Liver (tissue), 9 donors: Measurements from ENCODE around the gene LRRN2. TPM values are rescaled to one million over a fixed set of nuclear protein-coding genes. Genes with fewer than 3 reads are reported as not detected.

Experiments
- DNase-seq: peaks from one replicate; pipeline ENCODE4 v3.0.0-alpha.2; 2017; ENCODE audit warnings: low spot score
- H3K27ac ChIP-seq, 2 donors: one replicate each; pipeline ENCODE4 v1.7.0; 2013; ENCODE audit warnings: inconsistent platforms in 2 of 2, low read length in 2 of 2, control low read depth in 1 of 2, low read depth in 1 of 2, mild to moderate bottlenecking in 1 of 2
- H3K27me3 ChIP-seq, 4 donors: one replicate each; pipeline versions ENCODE4 v1.6.1 to v1.7.0; 2013; ENCODE audit warnings: low read length in 3 of 4, inconsistent platforms in 1 of 4, mild to moderate bottlenecking in 1 of 4, moderate library complexity in 1 of 4; ENCODE audit not compliant: control insufficient read depth in 4 of 4, insufficient read depth in 4 of 4
- H3K36me3 ChIP-seq, 4 donors: one replicate each; pipeline versions ENCODE4 v1.6.1 to v1.7.0; 2013; ENCODE audit warnings: low read length in 3 of 4, mild to moderate bottlenecking in 3 of 4, low read depth in 1 of 4, moderate library complexity in 1 of 4; ENCODE audit not compliant: control insufficient read depth in 4 of 4, insufficient read depth in 3 of 4
- H3K4me1 ChIP-seq, 4 donors: one replicate each; pipeline versions ENCODE4 v1.6.1 to v1.7.0; 2013; ENCODE audit warnings: low read length in 3 of 4, mild to moderate bottlenecking in 3 of 4, moderate library complexity in 1 of 4; ENCODE audit not compliant: control insufficient read depth in 4 of 4, insufficient read depth in 4 of 4
- H3K4me3 ChIP-seq, 3 donors: one replicate each; pipeline versions ENCODE4 v1.6.1 to v1.7.0; 2013; ENCODE audit warnings: low read length in 3 of 3, control low read depth in 1 of 3, low read depth in 1 of 3, mild to moderate bottlenecking in 1 of 3
- H3K9ac ChIP-seq, 2 donors: one replicate each; pipeline ENCODE4 v1.7.0; 2013; ENCODE audit warnings: low read length in 2 of 2, mild to moderate bottlenecking in 2 of 2, moderate library complexity in 2 of 2, control low read depth in 1 of 2, low read depth in 1 of 2
- H3K9me3 ChIP-seq, 4 donors: one replicate each; pipeline versions ENCODE4 v1.6.1 to v1.7.0; 2013; ENCODE audit warnings: low read length in 3 of 4; ENCODE audit not compliant: control insufficient read depth in 4 of 4
- ATF3 ChIP-seq: IDR thresholded peaks from 2 replicates; pipeline ENCODE4 v1.6.1; 2016; ENCODE audit warnings: antibody characterized with exemption
- EGR1 ChIP-seq, 2 donors: IDR thresholded peaks; 2 replicates each; pipeline ENCODE4 v1.6.1; 2016 to 2018; ENCODE audit warnings: antibody characterized with exemption in 2 of 2, low read depth in 2 of 2
- FOXA1 ChIP-seq: IDR thresholded peaks from 2 replicates; pipeline ENCODE4 v1.6.1; 2016; ENCODE audit warnings: antibody characterized with exemption
- FOXA2 ChIP-seq: IDR thresholded peaks from 2 replicates; pipeline ENCODE4 v1.6.1; 2016; ENCODE audit warnings: antibody characterized with exemption
- GABPA ChIP-seq, 2 donors: IDR thresholded peaks in 1 of 2; conservative IDR thresholded peaks in 1 of 2; 2 replicates each; pipeline ENCODE4 v1.6.1; 2016; ENCODE audit warnings: antibody characterized with exemption in 2 of 2, mild to moderate bottlenecking in 1 of 2, moderate library complexity in 1 of 2
- HNF4A ChIP-seq, 2 donors: conservative IDR thresholded peaks; 2 replicates each; pipeline ENCODE4 v1.6.1; 2016; ENCODE audit warnings: antibody characterized with exemption in 2 of 2, mild to moderate bottlenecking in 2 of 2
- HNF4G ChIP-seq: IDR thresholded peaks from 2 replicates; pipeline ENCODE4 v1.6.1; 2016; ENCODE audit warnings: antibody characterized with exemption
- JUND ChIP-seq, 2 donors: IDR thresholded peaks; 2 replicates each; pipeline ENCODE4 v1.6.1; 2016; ENCODE audit warnings: antibody characterized with exemption in 2 of 2
- NR2F2 ChIP-seq: IDR thresholded peaks from 2 replicates; pipeline ENCODE4 v1.6.1; 2016; ENCODE audit warnings: antibody characterized with exemption
- RAD21 ChIP-seq, 2 donors: IDR thresholded peaks; 2 replicates each; pipeline ENCODE4 v1.6.1; 2016; ENCODE audit warnings: antibody characterized with exemption in 2 of 2, mild to moderate bottlenecking in 2 of 2
- RXRA ChIP-seq, 2 donors: IDR thresholded peaks; 2 replicates each; pipeline ENCODE4 v1.6.1; 2017 to 2018; ENCODE audit warnings: antibody characterized with exemption in 2 of 2, mild to moderate bottlenecking in 1 of 2
- SP1 ChIP-seq: IDR thresholded peaks from 2 replicates; pipeline ENCODE4 v1.6.1; 2018; ENCODE audit warnings: antibody characterized with exemption, mild to moderate bottlenecking
- TAF1 ChIP-seq: conservative IDR thresholded peaks from 2 replicates; pipeline ENCODE4 v1.6.1; 2016; ENCODE audit warnings: antibody characterized with exemption, mild to moderate bottlenecking
- YY1 ChIP-seq: IDR thresholded peaks from 2 replicates; pipeline ENCODE4 v1.6.1; 2016; ENCODE audit warnings: antibody characterized with exemption, mild to moderate bottlenecking
- ZBTB33 ChIP-seq: IDR thresholded peaks from 2 replicates; pipeline ENCODE4 v1.6.1; 2016; ENCODE audit warnings: antibody characterized with exemption
- WGBS: extraction: QIAGEN DNeasy Blood & Tissue Kit; methylation state at CpG from one replicate; pipeline ENCODE4 v1.1.7; 2013; 5-methylcytosine and 5-hydroxymethylcytosine counted together
- polyA plus RNA-seq, 2 donors: library from polyadenylated mRNA; stranded (reverse) in 1 of 2; unstranded in 1 of 2; fragments of 200-250 nt in 1 of 2; fragments of >200 nt in 1 of 2; fragmentation: Nextera tagmentation in 1 of 2; extraction: Ambion mirVana in 1 of 2; gene quantifications; one replicate each; pipeline versions ENCODE4 v1.2.1 to v1.2.3, GENCODE V29; 2013 to 2015
- total RNA-seq, 2 donors: library from RNA; depleted of rRNA; stranded (reverse); fragments of >200 nt; gene quantifications; one replicate each; pipeline ENCODE4 v1.2.3, GENCODE V29; 2014
- TF ChIP-seq, protein P1 (sequence below): IDR thresholded peaks from 2 replicates; pipeline ENCODE4 v1.6.1; 2016; ENCODE audit warnings: antibody characterized with exemption, mild to moderate bottlenecking
- TF ChIP-seq, protein P2 (sequence below): fragments of 150-350 bp; IDR thresholded peaks from 2 replicates; pipeline ENCODE4 v1.5.1; 2017; ENCODE audit warnings: improper control_type of control experiment, low read depth, low read length; ENCODE audit not compliant: missing input control
- TF ChIP-seq, protein P3 (sequence below): IDR thresholded peaks from 2 replicates; pipeline ENCODE4 v1.6.1; 2016; ENCODE audit warnings: antibody characterized with exemption
- donor health status: healthy.
- donor health status: healthy.
- donor health status: healthy.
- donor health status: healthy.
- donor health status: healthy.

LRRN2 gene
- total and polyA plus RNA-seq, 4 donors: 0.13 to 2.8 (median 0.28) TPM

DNA sequence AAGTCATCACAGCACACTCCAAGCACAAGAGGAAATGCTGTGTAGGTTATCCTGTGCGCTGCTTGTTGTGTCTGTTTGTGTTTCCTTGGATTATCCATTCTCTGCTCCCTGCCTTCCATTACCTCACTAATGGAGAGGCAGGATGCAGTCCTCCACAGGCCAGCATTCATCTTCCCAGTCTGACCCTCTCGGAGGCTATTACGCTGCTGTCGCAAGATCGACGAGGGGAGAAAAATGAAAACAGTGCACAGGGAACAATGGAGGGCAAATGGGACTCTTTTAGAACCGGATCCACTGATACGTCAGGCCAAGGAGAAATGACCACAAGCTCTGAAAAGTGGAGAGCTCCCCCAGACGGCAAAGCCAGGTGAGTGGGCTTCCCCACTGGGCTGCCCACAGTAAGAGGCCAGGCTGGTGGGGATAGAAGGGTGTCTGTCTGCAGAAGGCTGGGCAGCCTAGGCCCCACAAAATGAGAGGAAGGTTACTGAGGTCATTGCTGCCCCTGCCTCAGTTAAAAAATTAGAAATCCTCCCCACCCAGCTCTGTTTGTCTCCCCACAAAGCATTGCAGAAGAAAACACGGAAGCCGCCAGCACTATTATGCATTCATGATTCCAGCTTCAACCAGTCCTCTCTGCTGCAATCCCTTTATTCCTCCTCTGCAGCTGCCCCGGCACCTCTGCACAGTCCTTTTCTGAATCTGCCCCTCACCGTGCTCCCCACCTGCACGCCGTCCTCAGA, 21.7 kb downstream of the LRRN2 start:
- 80% methylated on average over 15 of the region's 15 CpGs for WGBS
- TF ChIP-seq EGR1 (IDR thresholded peaks at IDR 0.05; ENCODE audit: low read depth in 2 of 2) (no peak), NR2F2 (no peak), GABPA (IDR thresholded peaks at IDR 0.05 in 1 of 2, conservative IDR thresholded peaks at IDR 0.05 in 1 of 2) (no peak)
- Histone ChIP-seq H3K27me3 (no peaks in the 10 kb centered on the region), H3K4me1 (no peaks in the 10 kb centered on the region), H3K9ac (no peak overlapping the region), H3K36me3 (no peaks in the 10 kb centered on the region), H3K9me3 (no peaks in the 10 kb centered on the region), H3K27ac (no peak overlapping the region), H3K4me3 (no peak overlapping the region)
- no peak for DNase-seq

- Histone ChIP-seq H3K4me3 (no peak overlapping the region), H3K4me1 (no peaks in the 10 kb centered on the region), H3K27me3 (no peaks in the 10 kb centered on the region), H3K36me3 (no peaks in the 10 kb centered on the region), H3K9me3 (no peaks in the 10 kb centered on the region), H3K27ac (no peak overlapping the region), H3K9ac (no peak overlapping the region)
- no peak for DNase-seq
- TF ChIP-seq, protein P1, sequence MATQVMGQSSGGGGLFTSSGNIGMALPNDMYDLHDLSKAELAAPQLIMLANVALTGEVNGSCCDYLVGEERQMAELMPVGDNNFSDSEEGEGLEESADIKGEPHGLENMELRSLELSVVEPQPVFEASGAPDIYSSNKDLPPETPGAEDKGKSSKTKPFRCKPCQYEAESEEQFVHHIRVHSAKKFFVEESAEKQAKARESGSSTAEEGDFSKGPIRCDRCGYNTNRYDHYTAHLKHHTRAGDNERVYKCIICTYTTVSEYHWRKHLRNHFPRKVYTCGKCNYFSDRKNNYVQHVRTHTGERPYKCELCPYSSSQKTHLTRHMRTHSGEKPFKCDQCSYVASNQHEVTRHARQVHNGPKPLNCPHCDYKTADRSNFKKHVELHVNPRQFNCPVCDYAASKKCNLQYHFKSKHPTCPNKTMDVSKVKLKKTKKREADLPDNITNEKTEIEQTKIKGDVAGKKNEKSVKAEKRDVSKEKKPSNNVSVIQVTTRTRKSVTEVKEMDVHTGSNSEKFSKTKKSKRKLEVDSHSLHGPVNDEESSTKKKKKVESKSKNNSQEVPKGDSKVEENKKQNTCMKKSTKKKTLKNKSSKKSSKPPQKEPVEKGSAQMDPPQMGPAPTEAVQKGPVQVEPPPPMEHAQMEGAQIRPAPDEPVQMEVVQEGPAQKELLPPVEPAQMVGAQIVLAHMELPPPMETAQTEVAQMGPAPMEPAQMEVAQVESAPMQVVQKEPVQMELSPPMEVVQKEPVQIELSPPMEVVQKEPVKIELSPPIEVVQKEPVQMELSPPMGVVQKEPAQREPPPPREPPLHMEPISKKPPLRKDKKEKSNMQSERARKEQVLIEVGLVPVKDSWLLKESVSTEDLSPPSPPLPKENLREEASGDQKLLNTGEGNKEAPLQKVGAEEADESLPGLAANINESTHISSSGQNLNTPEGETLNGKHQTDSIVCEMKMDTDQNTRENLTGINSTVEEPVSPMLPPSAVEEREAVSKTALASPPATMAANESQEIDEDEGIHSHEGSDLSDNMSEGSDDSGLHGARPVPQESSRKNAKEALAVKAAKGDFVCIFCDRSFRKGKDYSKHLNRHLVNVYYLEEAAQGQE: no peak
- TF ChIP-seq, protein P2, sequence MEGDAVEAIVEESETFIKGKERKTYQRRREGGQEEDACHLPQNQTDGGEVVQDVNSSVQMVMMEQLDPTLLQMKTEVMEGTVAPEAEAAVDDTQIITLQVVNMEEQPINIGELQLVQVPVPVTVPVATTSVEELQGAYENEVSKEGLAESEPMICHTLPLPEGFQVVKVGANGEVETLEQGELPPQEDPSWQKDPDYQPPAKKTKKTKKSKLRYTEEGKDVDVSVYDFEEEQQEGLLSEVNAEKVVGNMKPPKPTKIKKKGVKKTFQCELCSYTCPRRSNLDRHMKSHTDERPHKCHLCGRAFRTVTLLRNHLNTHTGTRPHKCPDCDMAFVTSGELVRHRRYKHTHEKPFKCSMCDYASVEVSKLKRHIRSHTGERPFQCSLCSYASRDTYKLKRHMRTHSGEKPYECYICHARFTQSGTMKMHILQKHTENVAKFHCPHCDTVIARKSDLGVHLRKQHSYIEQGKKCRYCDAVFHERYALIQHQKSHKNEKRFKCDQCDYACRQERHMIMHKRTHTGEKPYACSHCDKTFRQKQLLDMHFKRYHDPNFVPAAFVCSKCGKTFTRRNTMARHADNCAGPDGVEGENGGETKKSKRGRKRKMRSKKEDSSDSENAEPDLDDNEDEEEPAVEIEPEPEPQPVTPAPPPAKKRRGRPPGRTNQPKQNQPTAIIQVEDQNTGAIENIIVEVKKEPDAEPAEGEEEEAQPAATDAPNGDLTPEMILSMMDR: no peak
- TF ChIP-seq YY1 (no peak), ZBTB33 (no peak), HNF4A (conservative IDR thresholded peaks at IDR 0.05) (no peak), ATF3 (no peak), JUND (IDR thresholded peaks at IDR 0.05) (no peak), NR2F2 (no peak), FOXA1 (no peak), SP1 (no peak), RXRA (IDR thresholded peaks at IDR 0.05) (no peak), FOXA2 (no peak), EGR1 (IDR thresholded peaks at IDR 0.05; ENCODE audit: low read depth in 2 of 2) (no peak), TAF1 (no peak), GABPA (IDR thresholded peaks at IDR 0.05 in 1 of 2, conservative IDR thresholded peaks at IDR 0.05 in 1 of 2) (no peak), RAD21 (IDR thresholded peaks at IDR 0.05) (no peak), HNF4G (no peak)
- TF ChIP-seq, protein P3, sequence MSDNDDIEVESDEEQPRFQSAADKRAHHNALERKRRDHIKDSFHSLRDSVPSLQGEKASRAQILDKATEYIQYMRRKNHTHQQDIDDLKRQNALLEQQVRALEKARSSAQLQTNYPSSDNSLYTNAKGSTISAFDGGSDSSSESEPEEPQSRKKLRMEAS: no peak
Measured at GRCh38 chr1:204662530-204662929, 23.0 kb downstream of the LRRN2 start.
